ENCODE measurements around the gene GUK1.

Gene GUK1

DNA sequence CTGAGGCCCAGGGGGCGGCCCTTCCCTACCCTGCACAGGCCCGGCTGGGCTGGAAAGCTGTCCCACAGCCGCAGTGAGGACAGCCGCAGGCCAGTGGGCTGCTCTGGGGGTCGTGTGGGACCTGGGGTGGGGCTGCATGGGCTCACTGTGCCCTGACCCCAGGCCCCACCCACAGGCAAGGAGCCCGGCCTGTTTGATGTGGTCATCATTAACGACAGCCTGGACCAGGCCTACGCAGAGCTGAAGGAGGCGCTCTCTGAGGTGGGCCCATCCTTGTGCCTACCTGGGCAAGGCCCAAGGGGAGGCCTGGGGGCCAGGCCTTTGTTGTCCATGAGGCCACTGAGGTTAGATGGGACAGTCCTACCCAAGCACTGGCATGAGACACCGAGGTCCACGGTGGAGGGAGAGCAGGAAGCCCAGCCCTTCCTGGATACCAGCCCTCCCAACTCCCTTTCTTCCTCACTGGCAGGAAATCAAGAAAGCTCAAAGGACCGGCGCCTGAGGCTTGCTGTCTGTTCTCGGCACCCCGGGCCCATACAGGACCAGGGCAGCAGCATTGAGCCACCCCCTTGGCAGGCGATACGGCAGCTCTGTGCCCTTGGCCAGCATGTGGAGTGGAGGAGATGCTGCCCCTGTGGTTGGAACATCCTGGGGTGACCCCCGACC is 8.2 kb downstream of the GUK1 start:
- TF ChIP-seq, protein P1, sequence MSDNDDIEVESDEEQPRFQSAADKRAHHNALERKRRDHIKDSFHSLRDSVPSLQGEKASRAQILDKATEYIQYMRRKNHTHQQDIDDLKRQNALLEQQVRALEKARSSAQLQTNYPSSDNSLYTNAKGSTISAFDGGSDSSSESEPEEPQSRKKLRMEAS (IDR thresholded peaks at IDR 0.05): no peak
- TF ChIP-seq TAF1 (IDR thresholded peaks at IDR 0.05; ENCODE audit: low read depth) (no peak), EGR1 (IDR thresholded peaks at IDR 0.05) (no peak), RAD21 (IDR thresholded peaks at IDR 0.05; ENCODE audit: low read depth) (no peak), YY1 (IDR thresholded peaks at IDR 0.05; ENCODE audit: low read depth) (no peak), CEBPB (IDR thresholded peaks at IDR 0.05) (no peak), EP300 (IDR thresholded peaks at IDR 0.05; ENCODE audit: borderline replicate concordance) (no peak), ZBTB7A (IDR thresholded peaks at IDR 0.05; ENCODE audit: low read depth) (no peak), CREB1 (IDR thresholded peaks at IDR 0.05; ENCODE audit: low read depth) (no peak), TEAD4 (IDR thresholded peaks at IDR 0.05) (no peak), TCF12 (IDR thresholded peaks at IDR 0.05; ENCODE audit: low read depth) (no peak), NFIC (IDR thresholded peaks at IDR 0.05) (no peak), FOXM1 (IDR thresholded peaks at IDR 0.05; ENCODE audit: borderline replicate concordance, low read depth) (no peak)
- TF ChIP-seq, protein P2, sequence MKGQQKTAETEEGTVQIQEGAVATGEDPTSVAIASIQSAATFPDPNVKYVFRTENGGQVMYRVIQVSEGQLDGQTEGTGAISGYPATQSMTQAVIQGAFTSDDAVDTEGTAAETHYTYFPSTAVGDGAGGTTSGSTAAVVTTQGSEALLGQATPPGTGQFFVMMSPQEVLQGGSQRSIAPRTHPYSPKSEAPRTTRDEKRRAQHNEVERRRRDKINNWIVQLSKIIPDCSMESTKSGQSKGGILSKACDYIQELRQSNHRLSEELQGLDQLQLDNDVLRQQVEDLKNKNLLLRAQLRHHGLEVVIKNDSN (IDR thresholded peaks at IDR 0.05): no peak
- TF ChIP-seq, protein P3, sequence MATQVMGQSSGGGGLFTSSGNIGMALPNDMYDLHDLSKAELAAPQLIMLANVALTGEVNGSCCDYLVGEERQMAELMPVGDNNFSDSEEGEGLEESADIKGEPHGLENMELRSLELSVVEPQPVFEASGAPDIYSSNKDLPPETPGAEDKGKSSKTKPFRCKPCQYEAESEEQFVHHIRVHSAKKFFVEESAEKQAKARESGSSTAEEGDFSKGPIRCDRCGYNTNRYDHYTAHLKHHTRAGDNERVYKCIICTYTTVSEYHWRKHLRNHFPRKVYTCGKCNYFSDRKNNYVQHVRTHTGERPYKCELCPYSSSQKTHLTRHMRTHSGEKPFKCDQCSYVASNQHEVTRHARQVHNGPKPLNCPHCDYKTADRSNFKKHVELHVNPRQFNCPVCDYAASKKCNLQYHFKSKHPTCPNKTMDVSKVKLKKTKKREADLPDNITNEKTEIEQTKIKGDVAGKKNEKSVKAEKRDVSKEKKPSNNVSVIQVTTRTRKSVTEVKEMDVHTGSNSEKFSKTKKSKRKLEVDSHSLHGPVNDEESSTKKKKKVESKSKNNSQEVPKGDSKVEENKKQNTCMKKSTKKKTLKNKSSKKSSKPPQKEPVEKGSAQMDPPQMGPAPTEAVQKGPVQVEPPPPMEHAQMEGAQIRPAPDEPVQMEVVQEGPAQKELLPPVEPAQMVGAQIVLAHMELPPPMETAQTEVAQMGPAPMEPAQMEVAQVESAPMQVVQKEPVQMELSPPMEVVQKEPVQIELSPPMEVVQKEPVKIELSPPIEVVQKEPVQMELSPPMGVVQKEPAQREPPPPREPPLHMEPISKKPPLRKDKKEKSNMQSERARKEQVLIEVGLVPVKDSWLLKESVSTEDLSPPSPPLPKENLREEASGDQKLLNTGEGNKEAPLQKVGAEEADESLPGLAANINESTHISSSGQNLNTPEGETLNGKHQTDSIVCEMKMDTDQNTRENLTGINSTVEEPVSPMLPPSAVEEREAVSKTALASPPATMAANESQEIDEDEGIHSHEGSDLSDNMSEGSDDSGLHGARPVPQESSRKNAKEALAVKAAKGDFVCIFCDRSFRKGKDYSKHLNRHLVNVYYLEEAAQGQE (IDR thresholded peaks at IDR 0.05; ENCODE audit: low read depth): no peak

DNA sequence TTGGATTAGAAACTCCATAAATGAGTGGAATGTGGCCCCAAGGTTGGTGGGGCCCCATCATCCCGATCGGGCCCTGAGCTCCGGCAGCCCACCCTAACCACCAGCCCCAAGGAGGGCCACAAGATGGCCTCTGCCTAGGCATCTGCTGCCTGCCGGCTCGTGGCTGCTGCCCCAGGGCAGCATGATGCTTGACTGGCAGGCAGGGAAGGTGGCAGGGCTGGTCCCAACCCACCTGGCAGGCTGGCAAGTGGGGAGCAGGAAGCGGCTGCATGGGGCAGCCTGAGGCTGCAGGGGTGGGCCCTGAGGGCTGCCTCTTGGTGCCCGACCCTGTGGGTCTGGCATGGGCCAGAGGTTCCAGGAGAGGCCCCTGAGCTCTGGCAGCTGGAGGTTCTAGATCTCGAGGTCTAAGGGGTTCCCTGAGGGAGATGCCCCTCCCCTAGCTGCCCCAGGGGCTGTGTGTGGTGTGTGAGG is 8.9 kb downstream of the GUK1 start:
- TF ChIP-seq FOXM1 (IDR thresholded peaks at IDR 0.05; ENCODE audit: borderline replicate concordance, low read depth) (no peak), YY1 (IDR thresholded peaks at IDR 0.05; ENCODE audit: low read depth) (no peak), RAD21 (IDR thresholded peaks at IDR 0.05; ENCODE audit: low read depth) (no peak), ZBTB7A (IDR thresholded peaks at IDR 0.05; ENCODE audit: low read depth) (no peak), TCF12 (IDR thresholded peaks at IDR 0.05; ENCODE audit: low read depth) (no peak), EP300 (IDR thresholded peaks at IDR 0.05; ENCODE audit: borderline replicate concordance) (no peak), CREB1 (IDR thresholded peaks at IDR 0.05; ENCODE audit: low read depth) (no peak), CEBPB (IDR thresholded peaks at IDR 0.05) (no peak), EGR1 (IDR thresholded peaks at IDR 0.05) (no peak), TEAD4 (IDR thresholded peaks at IDR 0.05) (no peak), NFIC (IDR thresholded peaks at IDR 0.05) (no peak), TAF1 (IDR thresholded peaks at IDR 0.05; ENCODE audit: low read depth) (no peak)
- TF ChIP-seq, protein P1 (IDR thresholded peaks at IDR 0.05): no peak
- TF ChIP-seq, protein P3 (IDR thresholded peaks at IDR 0.05; ENCODE audit: low read depth): no peak
- TF ChIP-seq, protein P2 (IDR thresholded peaks at IDR 0.05): no peak

DNA sequence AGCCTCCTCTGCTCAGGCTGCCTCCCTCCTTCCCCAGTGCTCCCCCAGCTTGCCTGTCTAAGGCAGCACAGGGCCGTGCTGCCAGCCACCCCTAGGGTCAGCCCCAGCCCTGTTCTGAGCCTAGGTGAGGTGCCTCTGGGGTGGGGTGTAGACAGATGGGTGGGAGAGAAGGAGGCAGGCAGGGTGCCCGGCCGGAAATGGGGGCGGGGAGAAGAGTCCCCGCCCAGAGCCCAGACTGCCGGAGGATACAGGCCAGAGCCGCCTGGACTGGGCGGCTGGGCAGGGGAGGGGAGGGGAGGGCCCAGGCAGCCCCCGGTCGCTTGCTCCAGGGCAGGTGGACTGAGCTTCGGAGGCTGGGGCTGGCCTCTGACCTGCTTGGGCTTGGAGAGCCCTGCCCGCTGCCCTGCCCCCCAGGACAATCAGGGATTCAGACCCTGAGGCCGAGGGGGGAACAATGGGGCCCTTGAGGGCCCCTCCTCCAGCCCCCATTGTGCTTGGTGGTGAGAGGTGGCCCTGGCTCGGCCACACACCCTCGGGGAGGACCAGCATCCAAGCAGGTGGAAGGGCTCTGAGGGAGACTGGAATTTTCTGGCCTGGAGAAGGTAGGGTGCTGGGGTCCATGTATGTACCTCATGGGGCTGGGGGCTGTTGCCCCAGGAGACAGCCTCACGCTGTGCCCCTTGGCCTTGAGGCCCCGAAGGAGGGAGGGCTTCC is 9.5 kb downstream of the GUK1 start, which contains the start of gene GJC2:
GJC2 (plus strand) TSS at position 525 of the 714 bp plus-strand sequence. CDS start 7,829 bp downstream, outside the sequence.
- TF ChIP-seq EP300 (IDR thresholded peaks at IDR 0.05; ENCODE audit: borderline replicate concordance) (no peak), YY1 (IDR thresholded peaks at IDR 0.05; ENCODE audit: low read depth) (no peak), TCF12 (IDR thresholded peaks at IDR 0.05; ENCODE audit: low read depth) (no peak), NFIC (IDR thresholded peaks at IDR 0.05) (no peak), EGR1 (IDR thresholded peaks at IDR 0.05) (no peak), FOXM1 (IDR thresholded peaks at IDR 0.05; ENCODE audit: borderline replicate concordance, low read depth) (no peak), TEAD4 (IDR thresholded peaks at IDR 0.05) (no peak), RAD21 (IDR thresholded peaks at IDR 0.05; ENCODE audit: low read depth) (no peak)
- TF ChIP-seq, protein P2 (IDR thresholded peaks at IDR 0.05): no peak

DNA sequence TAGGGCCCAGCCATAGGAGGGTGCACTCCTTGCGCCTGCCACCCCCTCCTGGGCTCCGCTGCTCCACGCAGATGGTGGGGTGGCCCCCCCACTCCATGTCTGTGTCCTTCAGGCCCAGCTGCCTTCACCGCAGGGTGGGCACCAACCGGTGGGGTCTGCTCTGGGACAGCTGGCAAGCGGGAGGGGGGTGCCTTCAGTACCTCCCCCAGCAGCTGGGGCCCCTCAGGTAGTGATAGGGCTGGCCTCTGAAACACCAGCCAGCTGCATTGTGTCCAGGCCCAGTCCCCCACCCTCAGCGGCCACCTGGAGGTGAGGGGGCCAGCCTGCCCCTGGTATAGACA is 10.0 kb downstream of the GUK1 start:
- TF ChIP-seq ZBTB7A (IDR thresholded peaks at IDR 0.05; ENCODE audit: low read depth) (no peak), YY1 (IDR thresholded peaks at IDR 0.05; ENCODE audit: low read depth) (no peak), EP300 (IDR thresholded peaks at IDR 0.05; ENCODE audit: borderline replicate concordance) (no peak), RAD21 (IDR thresholded peaks at IDR 0.05; ENCODE audit: low read depth) (no peak), TCF12 (IDR thresholded peaks at IDR 0.05; ENCODE audit: low read depth) (no peak)
- TF ChIP-seq, protein P1 (IDR thresholded peaks at IDR 0.05): no peak
